Hepatocyte (in vitro differentiated cells): ENCODE results near the gene PSMA6. TPM values are rescaled to one million over a fixed set of nuclear protein-coding genes. Genes with fewer than 3 reads are reported as not detected.

Experiments used
- DNase-seq: peaks from one replicate; pipeline ENCODE4 v3.0.0-alpha.2; 2016; ENCODE audit warnings: low spot score
- H2AFZ ChIP-seq: fragments of 200-600 bp; sonication (generic); 2 replicates; pipeline ENCODE4 v1.6.0; 2016; ENCODE audit warnings: antibody characterized with exemption, mild to moderate bottlenecking
- H3K27ac ChIP-seq: fragments of 200-600 bp; sonication (generic); 2 replicates; pipeline ENCODE4 v1.5.1; 2016; ENCODE audit warnings: mild to moderate bottlenecking
- H3K27me3 ChIP-seq: fragments of 200-600 bp; sonication (generic); 2 replicates; pipeline ENCODE4 v1.6.1; 2016
- H3K36me3 ChIP-seq: fragments of 200-600 bp; sonication (generic); replicated peaks from 2 replicates; pipeline ENCODE4 v1.5.1; 2016; ENCODE audit warnings: low read depth; ENCODE audit not compliant: insufficient read depth
- H3K4me1 ChIP-seq: fragments of 200-600 bp; sonication (generic); 2 replicates; pipeline ENCODE4 v1.5.1; 2016; ENCODE audit warnings: mild to moderate bottlenecking, moderate library complexity; ENCODE audit not compliant: insufficient read depth
- H3K4me2 ChIP-seq: fragments of 200-600 bp; sonication (generic); 2 replicates; pipeline ENCODE4 v1.6.0; 2016
- H3K4me3 ChIP-seq: fragments of 200-600 bp; sonication (generic); 2 replicates; pipeline ENCODE4 v1.5.1; 2016; ENCODE audit warnings: mild to moderate bottlenecking
- H3K79me2 ChIP-seq: fragments of 200-600 bp; sonication (generic); 2 replicates; pipeline ENCODE4 v1.6.0; 2017; ENCODE audit warnings: mild to moderate bottlenecking
- H3K9me2 ChIP-seq: fragments of 200-600 bp; sonication (generic); replicated peaks from 2 replicates; pipeline ENCODE4 v1.6.0; 2017; ENCODE audit warnings: mild to moderate bottlenecking; ENCODE audit not compliant: insufficient read depth
- H3K9me3 ChIP-seq: fragments of 200-600 bp; sonication (generic); 2 replicates; pipeline ENCODE4 v1.5.1; 2016; ENCODE audit warnings: low read depth, mild to moderate bottlenecking
- H4K20me1 ChIP-seq: fragments of 200-600 bp; sonication (generic); 2 replicates; pipeline ENCODE4 v1.6.0; 2016; ENCODE audit warnings: mild to moderate bottlenecking; ENCODE audit not compliant: insufficient read depth, poor library complexity, severe bottlenecking
- EZH2 ChIP-seq: fragments of 200-600 bp; sonication (generic); IDR thresholded peaks from 2 replicates; pipeline ENCODE4 v1.6.1; 2016; ENCODE audit warnings: antibody characterized with exemption, mild to moderate bottlenecking, borderline replicate concordance
- EZH2phosphoT487 ChIP-seq: fragments of 200-600 bp; sonication (generic); IDR thresholded peaks from one replicate; pipeline ENCODE4 v1.6.1; 2018; ENCODE audit warnings: antibody characterized with exemption, mild to moderate bottlenecking, low read depth, moderate library complexity; ENCODE audit not compliant: unreplicated experiment, severe bottlenecking
- WGBS: methylation state at CpG from one replicate; pipeline ENCODE4 v1.1.6; 2016; ENCODE audit warnings: low lambda C conversion rate; ENCODE audit errors: missing lambda C conversion rate; 5-methylcytosine and 5-hydroxymethylcytosine counted together
- polyA plus RNA-seq: library from polyadenylated mRNA; unstranded; fragments of >200 nt; fragmentation: Nextera tagmentation; extraction: Ambion mirVana; gene quantifications from 2 replicates; pipeline ENCODE4 v1.2.1, GENCODE V29; 2016
- total RNA-seq: library from RNA; depleted of rRNA; stranded (reverse); fragments of >200 nt; gene quantifications from 2 replicates; pipeline ENCODE4 v1.2.3, GENCODE V29; 2014
- TF ChIP-seq, protein P1 (sequence below): fragments of 200-600 bp; sonication (generic); IDR thresholded peaks from 2 replicates; pipeline ENCODE4 v1.5.1; 2016; ENCODE audit warnings: antibody characterized with exemption, mild to moderate bottlenecking; ENCODE audit not compliant: poor library complexity

PSMA6 gene
- total RNA-seq (252 and 260 TPM in 2 replicates), polyA plus RNA-seq (216 and 228 TPM in 2 replicates)

DNA sequence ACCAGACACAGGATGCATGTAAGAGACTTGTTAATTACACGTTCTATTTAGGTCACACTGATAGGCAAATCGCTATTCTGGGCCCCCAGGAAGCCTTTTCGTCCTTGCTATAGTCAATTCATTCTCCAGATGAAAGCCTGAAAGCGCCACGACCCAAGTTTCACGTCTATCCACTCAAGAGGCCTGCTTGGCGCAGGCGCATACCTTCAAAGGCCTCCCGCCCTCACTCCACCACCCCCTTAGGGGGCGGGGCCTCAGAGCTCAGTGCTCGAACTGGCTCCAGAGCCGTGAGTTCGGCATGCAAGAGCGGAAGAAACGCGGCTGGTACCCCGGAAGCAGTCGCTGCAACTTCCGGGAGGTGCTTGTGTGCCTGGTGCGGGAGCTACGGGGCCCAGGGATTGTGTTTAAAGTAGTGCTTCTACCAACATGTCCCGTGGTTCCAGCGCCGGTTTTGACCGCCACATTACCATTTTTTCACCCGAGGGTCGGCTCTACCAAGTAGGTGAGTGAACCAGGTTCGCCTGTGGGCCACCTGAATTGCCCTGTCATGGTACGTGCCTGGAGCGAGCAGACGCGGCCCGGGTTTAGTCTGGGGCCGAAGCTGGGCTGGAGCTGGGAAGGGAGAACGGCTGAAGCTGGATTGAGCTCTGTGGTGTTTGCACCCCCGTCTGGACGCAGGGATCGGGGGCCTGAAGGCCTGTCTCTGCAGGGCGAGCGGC, at the start of gene PSMA6:
TSS of gene PSMA6 (plus strand) at position 332 of the 719 bp plus-strand sequence. CDS start at position 427, 95 bp downstream.
- Histone ChIP-seq H3K9me2 (no peaks in the 10 kb centered on the region), H3K4me1 (peaks cover 12% of the 10 kb centered on the region), H4K20me1 (peaks cover 19% of the 10 kb centered on the region), H3K79me2 (peaks cover 49% of the 10 kb centered on the region), H3K4me2 (peak within 1 kb of the TSS; percentile 88), H3K9me3 (no peaks in the 10 kb centered on the region), H2AFZ (peak within 1 kb of the TSS; percentile 45), H3K36me3 (no peaks in the 10 kb centered on the region), H3K27ac (peak within 1 kb of the TSS; percentile 93), H3K27me3 (no peaks in the 10 kb centered on the region), H3K4me3 (peak within 1 kb of the TSS; percentile 62)
- DNase-seq: peak; percentile 100
- WGBS: 2% methylated on average over 40 of the region's 40 CpGs
- TF ChIP-seq EZH2 (no peak), EZH2phosphoT487 (no peak)
- TF ChIP-seq, protein P1, sequence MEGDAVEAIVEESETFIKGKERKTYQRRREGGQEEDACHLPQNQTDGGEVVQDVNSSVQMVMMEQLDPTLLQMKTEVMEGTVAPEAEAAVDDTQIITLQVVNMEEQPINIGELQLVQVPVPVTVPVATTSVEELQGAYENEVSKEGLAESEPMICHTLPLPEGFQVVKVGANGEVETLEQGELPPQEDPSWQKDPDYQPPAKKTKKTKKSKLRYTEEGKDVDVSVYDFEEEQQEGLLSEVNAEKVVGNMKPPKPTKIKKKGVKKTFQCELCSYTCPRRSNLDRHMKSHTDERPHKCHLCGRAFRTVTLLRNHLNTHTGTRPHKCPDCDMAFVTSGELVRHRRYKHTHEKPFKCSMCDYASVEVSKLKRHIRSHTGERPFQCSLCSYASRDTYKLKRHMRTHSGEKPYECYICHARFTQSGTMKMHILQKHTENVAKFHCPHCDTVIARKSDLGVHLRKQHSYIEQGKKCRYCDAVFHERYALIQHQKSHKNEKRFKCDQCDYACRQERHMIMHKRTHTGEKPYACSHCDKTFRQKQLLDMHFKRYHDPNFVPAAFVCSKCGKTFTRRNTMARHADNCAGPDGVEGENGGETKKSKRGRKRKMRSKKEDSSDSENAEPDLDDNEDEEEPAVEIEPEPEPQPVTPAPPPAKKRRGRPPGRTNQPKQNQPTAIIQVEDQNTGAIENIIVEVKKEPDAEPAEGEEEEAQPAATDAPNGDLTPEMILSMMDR: no peak

DNA sequence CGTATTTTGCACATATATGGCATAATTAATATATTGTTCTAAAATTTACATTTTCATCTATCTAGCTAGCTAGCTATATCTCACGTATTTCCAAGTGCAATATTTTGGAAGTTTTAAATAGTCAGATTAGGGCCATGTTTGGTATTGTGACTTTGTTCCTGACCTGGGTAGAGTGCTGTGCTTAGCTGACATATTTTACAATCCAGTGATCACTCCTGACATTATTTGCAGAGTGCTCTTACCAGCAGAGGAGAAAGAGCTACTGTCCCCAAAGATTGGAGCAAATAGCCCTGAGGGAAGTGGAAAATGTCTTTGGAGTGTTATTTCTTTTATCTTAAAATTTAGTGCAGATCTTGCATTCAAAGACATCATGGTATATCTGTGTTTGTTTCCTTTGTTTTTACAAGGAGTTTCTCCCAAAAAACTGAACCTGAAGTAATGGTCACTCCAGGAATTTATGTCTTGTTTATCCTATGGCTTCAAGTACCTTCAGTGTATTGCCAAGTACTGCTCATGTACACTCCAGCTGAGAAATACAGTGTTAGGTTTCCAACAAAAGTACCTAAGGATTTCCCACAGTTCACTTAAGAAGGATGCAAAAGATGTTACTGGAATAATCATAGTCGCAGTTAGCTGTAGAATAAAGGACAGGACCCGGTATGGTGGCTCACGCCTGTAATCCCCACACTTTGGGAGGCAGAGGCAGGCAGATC, 49.4 kb upstream of the PSMA6 start:
- no peaks in the 10 kb centered on the region for H3K27me3 ChIP-seq
- H3K9me3 ChIP-seq: no peaks in the 10 kb centered on the region
- no peak overlapping the region for H2AFZ ChIP-seq
- TF ChIP-seq EZH2phosphoT487 (no peak), EZH2 (no peak)
- TF ChIP-seq, protein P1: no peak
- no peaks in the 10 kb centered on the region for H3K4me1 ChIP-seq
- no peaks in the 10 kb centered on the region for H4K20me1 ChIP-seq
- 95% methylated on average over 5 of the region's 5 CpGs for WGBS
- H3K27ac ChIP-seq: no peak overlapping the region
- H3K36me3 ChIP-seq: no peaks in the 10 kb centered on the region
- H3K4me2 ChIP-seq: no peak overlapping the region
- no peaks in the 10 kb centered on the region for H3K79me2 ChIP-seq
- no peak overlapping the region for H3K4me3 ChIP-seq
- no peaks in the 10 kb centered on the region for H3K9me2 ChIP-seq
- DNase-seq: no peak

DNA sequence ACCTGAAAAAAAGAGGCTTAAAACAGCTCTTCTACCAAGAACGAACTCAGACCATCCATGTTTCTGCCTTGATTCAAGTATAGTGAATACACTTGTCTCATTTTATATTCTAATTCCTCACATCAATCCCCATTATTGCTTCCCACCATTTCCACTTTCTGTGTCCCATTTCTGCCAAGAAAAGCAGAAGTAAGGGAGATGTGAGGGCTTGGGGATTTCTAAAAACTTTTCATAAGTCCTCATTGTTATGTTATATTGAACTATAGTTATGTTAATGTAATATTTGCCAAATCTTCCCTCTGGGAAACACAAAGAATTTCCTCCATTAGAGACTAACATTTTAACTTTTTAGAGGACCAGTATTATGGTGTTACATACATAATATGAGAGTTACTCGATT, 48.2 kb upstream of the PSMA6 start:
- Histone ChIP-seq H3K79me2 (no peaks in the 10 kb centered on the region), H3K4me3 (no peak overlapping the region), H3K36me3 (no peaks in the 10 kb centered on the region), H3K27ac (no peak overlapping the region), H3K27me3 (no peaks in the 10 kb centered on the region), H3K4me2 (no peak overlapping the region), H3K9me3 (no peaks in the 10 kb centered on the region), H3K9me2 (no peaks in the 10 kb centered on the region), H2AFZ (no peak overlapping the region), H4K20me1 (no peaks in the 10 kb centered on the region), H3K4me1 (no peaks in the 10 kb centered on the region)
- DNase-seq: no peak
- TF ChIP-seq EZH2 (no peak), EZH2phosphoT487 (no peak)
- TF ChIP-seq, protein P1: no peak
- 100% methylated on average over 2 of the region's 2 CpGs for WGBS
